ENCODE measurements around the gene C1QL1. TPM values are rescaled to one million over a fixed set of nuclear protein-coding genes. Genes with fewer than 3 reads are reported as not detected.

The C1QL1 gene
- total and polyA plus RNA-seq, 2 of the 13 experiments (the other 11 are each of a cell fraction or from before 2014, with no cell fraction given), result 0.11 TPM

GRCh38 chr17:44940768-44941167, 27.3 kb downstream of the C1QL1 start:
- H3K4me2 ChIP-seq (ENCODE audit: low read depth, low read length), result no peak overlapping the region
- no TSS peak for BruUV-seq (replicated peaks)
- ChIA-PET CTCF (ENCODE audit: low intra/inter-chr PET ratio, low total read pairs) (no interaction called here), POLR2A (no interaction called here)
- peaks cover 5 to 17% of the 10 kb centered on the region in 2 experiments for H3K36me3 ChIP-seq (replicated peaks in 1 of 2; ENCODE audit: control insufficient read depth in 1 of 2, insufficient read depth in 2 of 2, low read length in 2 of 2)
- TF ChIP-seq MAFK (conservative IDR thresholded peaks at IDR 0.05 in 1 of 2, IDR thresholded peaks at IDR 0.05 in 1 of 2; ENCODE audit: low read length in 2 of 2) (peak; percentile 55; a peak in 3 of 4 replicates), ZNF160 (CRISPR knock-in tag; IDR thresholded peaks at IDR 0.05) (no peak), NFYB (CRISPR knock-in tag; IDR thresholded peaks at IDR 0.05) (no peak), MTF1 (CRISPR knock-in tag; IDR thresholded peaks at IDR 0.05) (no peak)
- no peaks in the 10 kb centered on the region for H4K20me1 ChIP-seq (ENCODE audit: insufficient read depth, low read length)
- in situ Hi-C loops (cut with HindIII; ENCODE audit: extremely low pct_ligation_motif_present, low pct_unique_long_range_greater_than_20kb) (no loop called here), intact Hi-C loops (cut with micrococcal nuclease; ENCODE audit: unreplicated experiment) (no loop called here)
- 96% methylated on average over 1 of the region's 1 CpG for WGBS (ENCODE audit: low lambda C conversion rate)
- H3K9me3 ChIP-seq (ENCODE audit: low read length), result no peaks in the 10 kb centered on the region
- no peak for DNase-seq (ENCODE audit: low spot score)
- peaks cover 57% of the 10 kb centered on the region for H3K79me2 ChIP-seq (ENCODE audit: insufficient read depth, low read length)
- H3K4me3 ChIP-seq (replicated peaks in 1 of 3; ENCODE audit: insufficient read depth in 1 of 3, low read depth in 2 of 3, low read length in 3 of 3), result no peak overlapping the region
- no peak overlapping the region for H2AFZ ChIP-seq (ENCODE audit: low read length)
- H3K4me1 ChIP-seq (ENCODE audit: insufficient read depth, low read length), result peaks cover 50% of the 10 kb centered on the region
- no peak overlapping the region for H3K27ac ChIP-seq (ENCODE audit: extremely low read length, insufficient read depth, low read length)
- H3K9ac ChIP-seq (ENCODE audit: insufficient read depth, low read depth, low read length), result no peak overlapping the region
- ATAC-seq, result no peak
- no peaks in the 10 kb centered on the region for H3K27me3 ChIP-seq (ENCODE audit: control insufficient read depth in 1 of 2, insufficient read depth in 2 of 2, low read length in 2 of 2)
- no peak for FAIRE-seq

- Histone ChIP-seq H3K36me3 (replicated peaks in 1 of 2; ENCODE audit: control insufficient read depth in 1 of 2, insufficient read depth in 2 of 2, low read length in 2 of 2) (peaks cover 9 to 21% of the 10 kb centered on the region in 2 experiments), H3K27ac (ENCODE audit: extremely low read length, insufficient read depth, low read length) (peak overlapping the region; percentile 9), H3K9ac (ENCODE audit: insufficient read depth, low read depth, low read length) (no peak overlapping the region), H3K27me3 (ENCODE audit: control insufficient read depth in 1 of 2, insufficient read depth in 2 of 2, low read length in 2 of 2) (no peaks in the 10 kb centered on the region), H3K4me2 (ENCODE audit: low read depth, low read length) (no peak overlapping the region), H3K4me3 (replicated peaks in 1 of 3; ENCODE audit: insufficient read depth in 1 of 3, low read depth in 2 of 3, low read length in 3 of 3) (no peak overlapping the region), H3K4me1 (ENCODE audit: insufficient read depth, low read length) (peaks cover 45% of the 10 kb centered on the region), H3K9me3 (ENCODE audit: low read length) (no peaks in the 10 kb centered on the region), H2AFZ (ENCODE audit: low read length) (no peak overlapping the region), H4K20me1 (ENCODE audit: insufficient read depth, low read length) (no peaks in the 10 kb centered on the region), H3K79me2 (ENCODE audit: insufficient read depth, low read length) (peaks cover 53% of the 10 kb centered on the region)
- in situ Hi-C loops (cut with HindIII; ENCODE audit: extremely low pct_ligation_motif_present, low pct_unique_long_range_greater_than_20kb) (no loop called here), intact Hi-C loops (cut with micrococcal nuclease; ENCODE audit: unreplicated experiment) (no loop called here)
- no peak; the same call in 2 of the 3 replicates for ATAC-seq
- ChIA-PET CTCF (ENCODE audit: low intra/inter-chr PET ratio, low total read pairs) (no interaction called here), POLR2A (no interaction called here)
- TF ChIP-seq ZEB1 (IDR thresholded peaks at IDR 0.05; ENCODE audit: insufficient replicate concordance, low read depth), result peak; percentile 41
- peak; percentile 29; the same call in 1 of the 2 replicates for TF ChIP-seq NFE2L2 (IDR thresholded peaks at IDR 0.05; ENCODE audit: low read length)
- no peak for TF ChIP-seq NONO (IDR thresholded peaks at IDR 0.05)
- TF ChIP-seq NONO (CRISPR knock-in tag; conservative IDR thresholded peaks at IDR 0.05), result no peak
- TF ChIP-seq TEAD3 (CRISPR knock-in tag; optimal IDR thresholded peaks at IDR 0.05; ENCODE audit: borderline replicate concordance), result peak; percentile 84
- whole genome bisulfite sequencing (ENCODE audit: low lambda C conversion rate), result 68% methylated on average over 4 of the region's 4 CpGs
- no peak for FAIRE-seq
- peak; percentile 69 for DNase-seq (ENCODE audit: low spot score)
- no TSS peak for BruUV-seq (replicated peaks)
These were observed 27.8 kb downstream of the C1QL1 start for GRCh38 chr17:44940317-44940716.

Measured in HepG2 (cell line).